ENCODE measurements around the gene CDC14C. TPM values are rescaled to one million over a fixed set of nuclear protein-coding genes. Genes with fewer than 3 reads are reported as not detected.

CDC14C gene
- total RNA-seq, 4 donors from 2014 or later: not detected

DNA sequence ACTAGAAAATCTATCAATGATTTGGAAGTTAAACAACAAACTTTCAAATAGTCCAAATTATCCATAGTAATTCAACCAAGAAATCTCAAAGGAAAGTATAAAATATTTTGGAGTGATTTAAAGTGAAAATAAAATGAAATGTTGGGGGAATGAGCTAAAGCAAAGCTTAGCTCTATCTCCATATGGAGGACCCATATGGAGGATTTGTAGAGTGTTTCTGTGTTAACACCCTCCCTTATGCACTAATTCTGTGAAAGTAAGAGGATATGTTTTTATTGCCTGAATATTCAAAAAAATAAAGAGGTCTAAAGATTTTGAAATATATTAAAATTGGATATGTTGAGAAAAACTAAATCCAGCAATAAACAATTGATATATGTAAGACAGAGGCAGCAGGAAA, 31.6 kb downstream of the CDC14C start:
- H3K4me1 ChIP-seq: no peaks in the 10 kb centered on the region
- no peak overlapping the region for H3K4me3 ChIP-seq
- H3K9me3 ChIP-seq: no peaks in the 10 kb centered on the region
- no peak overlapping the region for H3K27ac ChIP-seq
- no peaks in the 10 kb centered on the region for H3K36me3 ChIP-seq
- no peak for ATAC-seq
- no peaks in the 10 kb centered on the region for H3K27me3 ChIP-seq
- TF ChIP-seq EP300 (IDR thresholded peaks at IDR 0.05): no peak
- no peak for TF ChIP-seq POLR2AphosphoS5 (IDR thresholded peaks at IDR 0.05)
- TF ChIP-seq POLR2A (IDR thresholded peaks at IDR 0.05): no peak
- TF ChIP-seq, protein P1, sequence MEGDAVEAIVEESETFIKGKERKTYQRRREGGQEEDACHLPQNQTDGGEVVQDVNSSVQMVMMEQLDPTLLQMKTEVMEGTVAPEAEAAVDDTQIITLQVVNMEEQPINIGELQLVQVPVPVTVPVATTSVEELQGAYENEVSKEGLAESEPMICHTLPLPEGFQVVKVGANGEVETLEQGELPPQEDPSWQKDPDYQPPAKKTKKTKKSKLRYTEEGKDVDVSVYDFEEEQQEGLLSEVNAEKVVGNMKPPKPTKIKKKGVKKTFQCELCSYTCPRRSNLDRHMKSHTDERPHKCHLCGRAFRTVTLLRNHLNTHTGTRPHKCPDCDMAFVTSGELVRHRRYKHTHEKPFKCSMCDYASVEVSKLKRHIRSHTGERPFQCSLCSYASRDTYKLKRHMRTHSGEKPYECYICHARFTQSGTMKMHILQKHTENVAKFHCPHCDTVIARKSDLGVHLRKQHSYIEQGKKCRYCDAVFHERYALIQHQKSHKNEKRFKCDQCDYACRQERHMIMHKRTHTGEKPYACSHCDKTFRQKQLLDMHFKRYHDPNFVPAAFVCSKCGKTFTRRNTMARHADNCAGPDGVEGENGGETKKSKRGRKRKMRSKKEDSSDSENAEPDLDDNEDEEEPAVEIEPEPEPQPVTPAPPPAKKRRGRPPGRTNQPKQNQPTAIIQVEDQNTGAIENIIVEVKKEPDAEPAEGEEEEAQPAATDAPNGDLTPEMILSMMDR (IDR thresholded peaks at IDR 0.05): no peak

DNA sequence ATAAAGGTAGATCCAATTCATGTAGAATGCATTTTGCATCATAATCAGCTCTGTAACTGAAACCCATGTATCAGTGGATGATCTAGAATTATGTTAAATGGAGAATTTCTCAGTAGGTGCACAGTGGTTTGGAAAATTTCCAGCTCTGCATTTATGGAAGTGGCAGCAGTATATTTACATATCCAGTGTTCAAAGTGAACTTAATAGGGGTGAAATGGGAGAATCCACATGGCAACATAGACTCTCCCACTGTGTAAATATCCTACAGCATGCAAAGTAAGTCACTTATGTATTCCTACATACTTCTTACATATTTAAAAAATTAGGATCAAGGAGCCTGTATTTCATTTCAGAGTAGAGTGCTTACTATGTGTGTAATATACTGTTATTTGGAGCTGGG, 35.3 kb downstream of the CDC14C start:
- no peak for ATAC-seq
- Histone ChIP-seq H3K4me1 (no peaks in the 10 kb centered on the region), H3K27ac (no peak overlapping the region), H3K4me3 (no peak overlapping the region), H3K36me3 (no peaks in the 10 kb centered on the region), H3K9me3 (no peaks in the 10 kb centered on the region), H3K27me3 (no peaks in the 10 kb centered on the region)
- no peak for TF ChIP-seq POLR2A (IDR thresholded peaks at IDR 0.05)
- TF ChIP-seq EP300 (IDR thresholded peaks at IDR 0.05): no peak
- TF ChIP-seq, protein P1 (IDR thresholded peaks at IDR 0.05): no peak
- TF ChIP-seq POLR2AphosphoS5 (IDR thresholded peaks at IDR 0.05): no peak

DNA sequence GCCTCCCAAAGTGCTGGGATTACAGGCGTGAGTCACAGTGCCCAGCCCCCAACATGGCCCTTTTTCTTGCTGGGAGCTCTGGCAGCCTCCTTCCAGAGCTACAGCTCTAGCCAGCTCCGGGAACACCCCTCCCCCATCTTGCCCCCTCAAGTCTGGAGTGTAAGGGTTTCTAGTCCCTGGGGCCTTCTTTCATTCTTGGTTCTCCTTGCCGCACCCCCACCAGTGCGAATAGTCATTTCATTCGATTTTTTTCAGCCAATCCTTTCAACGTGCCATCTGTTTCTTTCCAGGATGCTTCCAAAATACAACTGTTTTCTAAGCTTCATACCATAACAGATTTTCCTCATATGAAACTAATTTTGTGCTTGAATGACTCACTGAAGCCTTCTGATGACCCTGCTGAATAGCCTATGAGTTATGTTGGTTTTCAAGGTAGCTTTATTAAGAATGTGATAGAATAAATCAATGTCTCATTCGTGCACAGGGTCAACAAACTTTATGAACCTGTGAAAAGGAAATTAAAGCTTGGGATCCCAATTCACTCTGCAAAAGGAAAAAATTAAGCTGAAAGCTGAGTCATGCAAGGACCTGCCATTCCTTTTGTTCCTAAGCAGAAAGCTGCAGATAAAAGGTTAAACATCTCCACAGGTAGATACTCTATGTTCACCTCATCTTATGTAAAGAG, 38.6 kb downstream of the CDC14C start:
- 55 to 74% methylated on average over 3 to 6 of the region's 7 CpGs for WGBS, 2 donors (ENCODE audit: low coverage in 1 of 2)
- no peak for ATAC-seq
- TF ChIP-seq POLR2A (IDR thresholded peaks at IDR 0.05) (no peak), EP300 (IDR thresholded peaks at IDR 0.05) (no peak), POLR2AphosphoS5 (IDR thresholded peaks at IDR 0.05) (no peak)
- TF ChIP-seq, protein P1 (IDR thresholded peaks at IDR 0.05): no peak

DNA sequence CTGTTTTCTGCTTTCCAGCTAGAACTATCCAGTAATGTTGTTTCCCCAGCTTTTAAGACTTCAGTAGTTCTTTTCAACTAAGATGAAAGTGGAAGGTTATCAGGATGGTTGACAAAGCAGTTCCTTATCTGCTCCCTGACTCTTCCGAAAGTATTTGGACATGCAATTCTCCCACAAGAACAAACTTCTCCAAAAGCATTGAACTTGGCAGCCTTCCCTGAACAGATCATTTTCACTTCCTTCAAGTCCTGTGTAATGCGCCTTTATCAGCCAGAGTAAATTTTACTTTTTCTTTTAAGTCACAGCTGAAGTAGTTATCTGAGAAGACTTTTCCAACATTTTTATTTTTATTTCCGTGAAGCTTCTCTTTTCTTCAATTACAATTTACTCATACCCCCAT, 39.7 kb downstream of the CDC14C start:
- Histone ChIP-seq H3K36me3 (no peaks in the 10 kb centered on the region), H3K27ac (no peak overlapping the region), H3K9me3 (no peaks in the 10 kb centered on the region), H3K27me3 (no peaks in the 10 kb centered on the region), H3K4me1 (no peaks in the 10 kb centered on the region), H3K4me3 (no peak overlapping the region)
- WGBS, 2 donors (ENCODE audit: low coverage in 1 of 2): 19 to 22% methylated on average over 3 of the region's 3 CpGs
- no peak for TF ChIP-seq POLR2AphosphoS5 (IDR thresholded peaks at IDR 0.05)
- TF ChIP-seq, protein P1 (IDR thresholded peaks at IDR 0.05): no peak
- no peak for TF ChIP-seq POLR2A (IDR thresholded peaks at IDR 0.05)
- no peak for TF ChIP-seq EP300 (IDR thresholded peaks at IDR 0.05)
- no peak for ATAC-seq

More for the DNA sequence above, 38.6 kb downstream of the CDC14C start:
- Histone ChIP-seq H3K27ac (no peak overlapping the region), H3K9me3 (no peaks in the 10 kb centered on the region), H3K4me3 (no peak overlapping the region), H3K36me3 (no peaks in the 10 kb centered on the region), H3K27me3 (no peaks in the 10 kb centered on the region), H3K4me1 (no peaks in the 10 kb centered on the region)

DNA sequence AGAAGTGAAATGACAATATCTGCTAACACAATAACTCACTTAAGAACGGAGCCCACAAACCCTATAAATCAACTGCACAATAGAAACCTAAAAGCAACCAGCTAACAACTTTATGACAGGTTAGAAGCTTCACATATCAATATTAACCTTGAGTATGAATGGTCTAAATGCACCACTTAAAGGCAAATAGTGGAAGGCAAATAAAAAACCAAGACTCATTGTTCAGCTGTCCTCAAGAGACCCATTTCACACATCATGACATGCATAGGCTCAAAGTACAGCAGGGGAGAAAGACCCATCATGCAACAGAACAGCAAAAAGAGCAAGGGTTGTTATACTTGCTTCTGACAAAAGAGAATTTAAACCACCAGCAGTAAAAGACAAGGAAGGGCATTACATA, 46.8 kb downstream of the CDC14C start:
- Histone ChIP-seq H3K27ac (no peak overlapping the region), H3K9me3 (peaks cover 0 to 6% (median 0%) of the 10 kb centered on the region in 3 donors), H3K4me1 (no peaks in the 10 kb centered on the region), H3K4me3 (no peak overlapping the region), H3K27me3 (no peaks in the 10 kb centered on the region), H3K36me3 (no peaks in the 10 kb centered on the region)
- ATAC-seq: no peak
- 60 to 70% methylated on average over 1 of the region's 1 CpG for WGBS, 2 donors (ENCODE audit: low coverage in 1 of 2)
- no peak for TF ChIP-seq POLR2A (IDR thresholded peaks at IDR 0.05)
- TF ChIP-seq, protein P1 (IDR thresholded peaks at IDR 0.05): no peak
- TF ChIP-seq EP300 (IDR thresholded peaks at IDR 0.05): no peak
- no peak for TF ChIP-seq POLR2AphosphoS5 (IDR thresholded peaks at IDR 0.05)

Data from gastroesophageal sphincter (tissue), 4 donors.